ENCODE data around the gene SUOX.
"Not testable (repeated sequence)": the region's sequence is repeated elsewhere in the genome, so short reads cannot be mapped to it uniquely, and the experiment has no call there.

Gene SUOX

GRCh38 chr12:56034586-56035332 lies 37.7 kb downstream of the SUOX start:
- no peak for DNase-seq (ENCODE audit: low read depth)
- TF ChIP-seq, protein P1, sequence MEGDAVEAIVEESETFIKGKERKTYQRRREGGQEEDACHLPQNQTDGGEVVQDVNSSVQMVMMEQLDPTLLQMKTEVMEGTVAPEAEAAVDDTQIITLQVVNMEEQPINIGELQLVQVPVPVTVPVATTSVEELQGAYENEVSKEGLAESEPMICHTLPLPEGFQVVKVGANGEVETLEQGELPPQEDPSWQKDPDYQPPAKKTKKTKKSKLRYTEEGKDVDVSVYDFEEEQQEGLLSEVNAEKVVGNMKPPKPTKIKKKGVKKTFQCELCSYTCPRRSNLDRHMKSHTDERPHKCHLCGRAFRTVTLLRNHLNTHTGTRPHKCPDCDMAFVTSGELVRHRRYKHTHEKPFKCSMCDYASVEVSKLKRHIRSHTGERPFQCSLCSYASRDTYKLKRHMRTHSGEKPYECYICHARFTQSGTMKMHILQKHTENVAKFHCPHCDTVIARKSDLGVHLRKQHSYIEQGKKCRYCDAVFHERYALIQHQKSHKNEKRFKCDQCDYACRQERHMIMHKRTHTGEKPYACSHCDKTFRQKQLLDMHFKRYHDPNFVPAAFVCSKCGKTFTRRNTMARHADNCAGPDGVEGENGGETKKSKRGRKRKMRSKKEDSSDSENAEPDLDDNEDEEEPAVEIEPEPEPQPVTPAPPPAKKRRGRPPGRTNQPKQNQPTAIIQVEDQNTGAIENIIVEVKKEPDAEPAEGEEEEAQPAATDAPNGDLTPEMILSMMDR (IDR thresholded peaks at IDR 0.05; ENCODE audit: low read length, missing control alignments), result no peak
- no peak overlapping the region for H3K4me3 ChIP-seq (replicated peaks; ENCODE audit: low read depth, low read length)

- TF ChIP-seq, protein P1 (IDR thresholded peaks at IDR 0.05; ENCODE audit: low read length, missing control alignments), result no peak
- no peak for DNase-seq (ENCODE audit: low read depth)
- H3K4me3 ChIP-seq (replicated peaks; ENCODE audit: low read depth, low read length), result no peak overlapping the region
Observed at GRCh38 chr12:56037161-56037560, 40.1 kb downstream of the SUOX start.

DNA sequence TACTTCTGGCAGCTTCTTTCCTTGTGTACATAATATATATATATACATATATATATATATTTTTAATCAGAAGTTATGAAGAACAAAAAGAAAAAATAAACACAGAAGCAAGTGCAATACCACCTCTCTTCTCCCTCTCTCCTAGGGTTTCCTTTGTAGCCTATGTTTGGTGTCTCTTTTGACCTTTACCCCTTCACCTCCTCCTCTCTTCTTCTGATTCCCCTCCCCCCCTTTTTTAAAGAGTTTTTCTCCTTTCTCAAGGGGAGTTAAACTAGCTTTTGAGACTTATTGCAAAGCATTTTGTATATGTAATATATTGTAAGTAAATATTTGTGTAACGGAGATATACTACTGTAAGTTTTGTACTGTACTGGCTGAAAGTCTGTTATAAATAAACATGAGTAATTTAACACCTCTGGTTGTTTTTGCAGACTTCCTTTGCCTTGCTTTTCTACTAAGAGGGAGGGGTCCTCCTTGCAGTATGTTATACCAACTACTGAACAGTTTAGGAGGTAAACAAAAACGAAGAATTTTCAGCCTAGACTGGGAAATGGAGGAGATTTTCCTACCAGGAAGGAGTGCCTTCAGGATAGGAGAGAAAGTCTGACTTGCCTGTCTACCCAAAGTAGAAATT lies 41.1 kb downstream of the SUOX start:
- H3K4me3 ChIP-seq (replicated peaks; ENCODE audit: low read depth, low read length), result no peak overlapping the region
- no peak for DNase-seq (ENCODE audit: low read depth)

GRCh38 chr12:56040151-56040550 lies 43.1 kb downstream of the SUOX start:
- TF ChIP-seq, protein P1 (IDR thresholded peaks at IDR 0.05; ENCODE audit: low read length, missing control alignments), result no peak
- DNase-seq (ENCODE audit: low read depth), result no peak
- H3K4me3 ChIP-seq (replicated peaks; ENCODE audit: low read depth, low read length), result no peak overlapping the region

More for the DNA sequence above, 41.1 kb downstream of the SUOX start:
- TF ChIP-seq, protein P1 (IDR thresholded peaks at IDR 0.05; ENCODE audit: low read length, missing control alignments), result no peak

DNA sequence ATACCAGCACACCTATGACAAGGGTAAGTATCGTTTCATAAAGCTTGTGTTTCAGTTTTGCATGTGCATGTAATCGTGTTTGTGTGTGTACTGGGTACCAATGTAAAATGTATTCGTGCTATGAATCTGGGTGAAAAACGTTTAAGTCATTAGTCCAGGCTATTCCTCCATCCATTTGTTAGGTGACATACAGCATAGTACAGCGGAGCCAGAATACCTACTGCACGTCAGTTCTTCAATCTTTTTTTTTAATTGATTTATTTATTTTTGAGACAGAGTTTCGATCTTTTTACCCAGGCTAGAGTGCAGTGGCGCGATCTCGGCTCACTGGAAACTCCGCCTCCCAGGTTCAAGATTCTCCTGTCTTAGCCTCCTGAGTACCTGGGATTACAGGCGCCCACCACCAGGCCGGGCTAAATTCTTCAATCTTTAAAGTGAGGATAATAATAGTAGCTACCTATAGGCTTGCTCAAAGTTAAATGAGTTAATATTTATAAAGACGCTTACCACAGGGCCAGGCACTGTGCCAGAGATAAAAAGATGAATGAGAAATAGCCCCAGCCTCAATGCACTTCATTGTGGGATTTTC lies 44.0 kb downstream of the SUOX start:
- H3K4me3 ChIP-seq (replicated peaks; ENCODE audit: low read depth, low read length), result peak overlapping the region; percentile 99
- TF ChIP-seq, protein P1 (IDR thresholded peaks at IDR 0.05; ENCODE audit: low read length, missing control alignments), result no peak
- no peak for DNase-seq (ENCODE audit: low read depth)

GRCh38 chr12:56041552-56042429 lies 44.7 kb downstream of the SUOX start, which contains the start of gene RPS26:
RPS26 (plus strand) TSS chr12:56041918; CDS start chr12:56042167, 249 bp downstream.
- H3K4me3 ChIP-seq (replicated peaks; ENCODE audit: low read depth, low read length), result peak within 1 kb of the TSS; percentile 99
- peak; percentile 100 for DNase-seq (ENCODE audit: low read depth)

DNA sequence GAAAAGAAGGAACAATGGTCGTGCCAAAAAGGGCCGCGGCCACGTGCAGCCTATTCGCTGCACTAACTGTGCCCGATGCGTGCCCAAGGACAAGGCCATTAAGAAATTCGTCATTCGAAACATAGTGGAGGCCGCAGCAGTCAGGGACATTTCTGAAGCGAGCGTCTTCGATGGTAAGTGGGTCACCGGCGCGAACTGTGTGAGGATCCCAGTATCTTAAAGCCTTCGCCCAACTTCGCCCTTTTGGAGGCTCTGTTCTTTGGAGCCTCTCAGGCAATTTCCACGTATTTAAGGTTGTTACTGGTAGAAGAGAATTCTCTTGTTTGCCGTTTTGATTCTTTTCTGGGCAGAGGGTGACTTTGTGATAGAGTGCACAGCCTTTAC lies 45.3 kb downstream of the SUOX start:
- H3K4me3 ChIP-seq (replicated peaks; ENCODE audit: low read depth, low read length), result peak overlapping the region; percentile 99
- not testable (repeated sequence) for DNase-seq (ENCODE audit: low read depth)

More at GRCh38 chr12:56041552-56042429, 44.7 kb downstream of the SUOX start, which contains the start of gene RPS26:
- TF ChIP-seq, protein P1 (IDR thresholded peaks at IDR 0.05; ENCODE audit: low read length, missing control alignments), result peak; percentile 41

All from fibroblast of pulmonary artery (primary cell).